PC-3 (cell line): ENCODE measurements around the gene MACO1. TPM values are rescaled to one million over a fixed set of nuclear protein-coding genes. Genes with fewer than 3 reads are reported as not detected.

ENCODE experiments used
- ATAC-seq: fragments of 200-7000 bp; cut with Tn5 transposase; 2 replicates; pipeline ENCODE4 v1.9.1; 2020; ENCODE audit warnings: mild to moderate bottlenecking, moderate library complexity
- BruUV-seq: library from RNA; stranded (reverse); fragments of 400-500 nt; replicated peaks from 2 replicates; lab custom pipeline; 2021; lab: Mats Ljungman, UMichigan
- CTCF ChIA-PET: fragments of 300-600 bp; sonication (Branson Sonifier 250); formaldehyde crosslinking; loops from one replicate; lab custom pipeline; 2022; ENCODE audit warnings: antibody characterized with exemption; lab: Charles Lee
- POLR2A ChIA-PET: fragments of 300-600 bp; sonication (Branson Sonifier 250); formaldehyde crosslinking; loops from one replicate; lab custom pipeline; 2022; ENCODE audit warnings: antibody characterized with exemption; ENCODE audit not compliant: unreplicated experiment; lab: Charles Lee
- DNase-seq: peaks from one replicate; pipeline ENCODE4 v3.0.0-alpha.2; 2015
- H2AFZ ChIP-seq: fragments of 300-600 bp; sonication (generic); 2 replicates; pipeline ENCODE4 v1.6.0; 2016; ENCODE audit warnings: antibody characterized with exemption, low read length
- H3F3A ChIP-seq: fragments of 300-600 bp; sonication (generic); one replicate; pipeline ENCODE4 v1.6.0; 2017; ENCODE audit warnings: antibody characterized with exemption, low read length, control low read depth, mild to moderate bottlenecking; ENCODE audit not compliant: unreplicated experiment
- H3K27ac ChIP-seq: fragments of 300-600 bp; sonication (generic); 2 replicates; pipeline ENCODE4 v1.5.1; 2016; ENCODE audit warnings: mild to moderate bottlenecking, low read length
- H3K27me3 ChIP-seq: fragments of 300-600 bp; sonication (generic); 2 replicates; pipeline ENCODE4 v1.6.1; 2016; ENCODE audit warnings: low read length, mixed read lengths
- H3K36me3 ChIP-seq: fragments of 300-600 bp; sonication (generic); 2 replicates; pipeline ENCODE4 v1.6.1; 2016; ENCODE audit warnings: low read depth, mixed run types, low read length, mixed read lengths
- H3K4me1 ChIP-seq: fragments of 300-600 bp; sonication (generic); 2 replicates; pipeline ENCODE4 v1.5.1; 2016; ENCODE audit warnings: low read length; ENCODE audit not compliant: insufficient read depth
- H3K4me2 ChIP-seq: fragments of 300-600 bp; sonication (generic); 2 replicates; pipeline ENCODE4 v1.6.0; 2016; ENCODE audit warnings: low read length
- H3K4me3 ChIP-seq: fragments of 300-600 bp; sonication (generic); 2 replicates; pipeline ENCODE4 v1.5.1; 2016; ENCODE audit warnings: mild to moderate bottlenecking, low read length, mixed read lengths
- H3K79me2 ChIP-seq: fragments of 300-600 bp; sonication (generic); 2 replicates; pipeline ENCODE4 v1.6.1; 2017; ENCODE audit warnings: low read length, mixed read lengths
- H3K9ac ChIP-seq: fragments of 300-600 bp; sonication (generic); 2 replicates; pipeline ENCODE4 v1.6.0; 2016; ENCODE audit warnings: mild to moderate bottlenecking, low read length
- H3K9me2 ChIP-seq: fragments of 300-600 bp; sonication (generic); replicated peaks from 2 replicates; pipeline ENCODE4 v1.6.1; 2016; ENCODE audit warnings: mixed run types, low read length, mixed read lengths
- H3K9me3 ChIP-seq: fragments of 300-600 bp; sonication (generic); 2 replicates; pipeline ENCODE4 v1.6.1; 2016; ENCODE audit warnings: low read length, mixed read lengths
- H4K20me1 ChIP-seq: fragments of 300-600 bp; sonication (generic); 2 replicates; pipeline ENCODE4 v1.6.1; 2016; ENCODE audit warnings: low read length, mixed read lengths
- CTCF ChIP-seq: fragments of 300-600 bp; sonication (generic); conservative IDR thresholded peaks from 2 replicates; pipeline ENCODE4 v1.5.1; 2017; ENCODE audit warnings: antibody characterized with exemption, low read depth, mild to moderate bottlenecking, low read length
- EZH2 ChIP-seq: fragments of 300-600 bp; sonication (generic); IDR thresholded peaks from one replicate; pipeline ENCODE4 v1.6.1; 2017; ENCODE audit warnings: antibody characterized with exemption, mild to moderate bottlenecking, low read length; ENCODE audit not compliant: unreplicated experiment
- EZH2phosphoT487 ChIP-seq: fragments of 300-600 bp; sonication (generic); IDR thresholded peaks from 2 replicates; pipeline ENCODE4 v1.6.1; 2018; ENCODE audit warnings: mild to moderate bottlenecking, antibody characterized with exemption, low read length, borderline replicate concordance
- intact Hi-C: fragments of 100-400 bp; cut with micrococcal nuclease; formaldehyde crosslinking; loops from 2 replicates; pipeline ENCODE4 v1.9.0; 2023
- total RNA-seq: library from RNA; depleted of rRNA; stranded (reverse); fragments of >200 nt; gene quantifications from 2 replicates; pipeline ENCODE4 v1.2.3, GENCODE V29; 2014

MACO1 gene
- total RNA-seq, 1 experiment from 2014 or later, result 14.0 TPM

GRCh38 chr1:25544819-25545218, 114.1 kb downstream of the MACO1 start:
- BruUV-seq, result no TSS peak
- peak; percentile 67 for ATAC-seq
- Histone ChIP-seq H3K9me2 (no peaks in the 10 kb centered on the region), H3K9me3 (no peaks in the 10 kb centered on the region), H3K4me1 (peaks cover 16% of the 10 kb centered on the region), H3K4me3 (peak overlapping the region; percentile 81), H3K27ac (no peak overlapping the region), H4K20me1 (peaks cover 7% of the 10 kb centered on the region; the same call in 1 of the 2 replicates), H3K9ac (peak overlapping the region; percentile 80), H3K4me2 (peak overlapping the region; percentile 92), H3K79me2 (peaks cover 41% of the 10 kb centered on the region), H3K36me3 (no peaks in the 10 kb centered on the region), H3F3A (no peaks in the 10 kb centered on the region), H2AFZ (peak overlapping the region; percentile 77), H3K27me3 (no peaks in the 10 kb centered on the region)
- ChIA-PET CTCF (no interaction called here), POLR2A (no interaction called here)
- intact Hi-C loops, result no loop called here
- TF ChIP-seq EZH2, result no peak
- peak; percentile 18; the same call in 1 of the 2 replicates for TF ChIP-seq CTCF
- TF ChIP-seq EZH2phosphoT487, result no peak
- peak; percentile 66 for DNase-seq

- Histone ChIP-seq H3K27ac (no peak overlapping the region), H4K20me1 (peaks cover 7% of the 10 kb centered on the region; the same call in 1 of the 2 replicates), H3K27me3 (no peaks in the 10 kb centered on the region), H3K4me1 (peaks cover 22% of the 10 kb centered on the region), H3K36me3 (no peaks in the 10 kb centered on the region), H3K4me3 (no peak overlapping the region), H3K4me2 (peak overlapping the region; percentile 92; the same call in 1 of the 2 replicates), H3K9me3 (no peaks in the 10 kb centered on the region), H2AFZ (no peak overlapping the region), H3K79me2 (peaks cover 50% of the 10 kb centered on the region), H3F3A (no peaks in the 10 kb centered on the region), H3K9me2 (no peaks in the 10 kb centered on the region), H3K9ac (no peak overlapping the region)
- intact Hi-C loops, result no loop called here
- ATAC-seq (no peak), DNase-seq (no peak)
- POLR2A ChIA-PET, result no interaction called here
- TF ChIP-seq CTCF (no peak), EZH2phosphoT487 (no peak), EZH2 (no peak)
- no TSS peak for BruUV-seq
- CTCF ChIA-PET, result no interaction called here
Measured at GRCh38 chr1:25545767-25546166, 115.1 kb downstream of the MACO1 start.

GRCh38 chr1:25546193-25546592, 115.5 kb downstream of the MACO1 start:
- H3K79me2 ChIP-seq, result peaks cover 55% of the 10 kb centered on the region
- ATAC-seq, result no peak
- H3K27ac ChIP-seq, result no peak overlapping the region
- no peaks in the 10 kb centered on the region for H3K9me3 ChIP-seq
- H3F3A ChIP-seq, result no peaks in the 10 kb centered on the region
- no peaks in the 10 kb centered on the region for H3K36me3 ChIP-seq
- CTCF ChIA-PET, result no interaction called here
- intact Hi-C loops, result no loop called here
- peaks cover 7% of the 10 kb centered on the region; the same call in 1 of the 2 replicates for H4K20me1 ChIP-seq
- no peak for TF ChIP-seq CTCF
- no peak for TF ChIP-seq EZH2
- no peak for TF ChIP-seq EZH2phosphoT487
- BruUV-seq, result no TSS peak
- no peak overlapping the region for H3K4me3 ChIP-seq
- H2AFZ ChIP-seq, result no peak overlapping the region
- no peak overlapping the region for H3K9ac ChIP-seq
- no peak overlapping the region for H3K4me2 ChIP-seq
- H3K27me3 ChIP-seq, result no peaks in the 10 kb centered on the region
- POLR2A ChIA-PET, result no interaction called here
- H3K4me1 ChIP-seq, result peaks cover 22% of the 10 kb centered on the region
- no peaks in the 10 kb centered on the region for H3K9me2 ChIP-seq
- DNase-seq, result no peak
